Non-pigmented ciliary epithelial cell (primary cell): ENCODE results near the gene LDLRAD3.

ENCODE experiments used
- DNase-seq: peaks from one replicate; pipeline ENCODE4 v3.0.0-alpha.2; 2010; ENCODE audit warnings: low read depth

The LDLRAD3 gene

DNA sequence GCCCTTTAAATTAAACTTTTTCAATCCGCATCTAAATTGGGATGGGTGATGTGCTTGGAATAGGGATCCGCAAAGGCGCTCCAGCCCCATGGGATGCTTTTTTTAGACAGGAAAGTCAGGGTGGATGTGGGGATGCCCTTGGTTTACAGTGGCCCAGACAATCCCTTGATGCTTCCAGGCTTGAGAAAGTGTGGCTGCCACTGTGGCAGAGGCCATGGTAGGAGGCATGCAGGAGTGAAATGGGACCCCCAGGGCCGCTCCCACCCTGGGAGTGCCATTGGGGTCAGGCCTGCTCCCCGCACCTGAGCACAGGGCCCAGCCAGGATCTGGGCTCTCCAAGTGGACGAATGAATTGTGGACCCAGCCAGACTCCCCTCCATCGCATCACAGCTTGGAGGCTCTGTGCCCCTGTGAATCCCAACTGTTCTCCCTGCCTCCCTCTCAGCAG, 269.6 kb downstream of the LDLRAD3 start:
- no peak for DNase-seq

DNA sequence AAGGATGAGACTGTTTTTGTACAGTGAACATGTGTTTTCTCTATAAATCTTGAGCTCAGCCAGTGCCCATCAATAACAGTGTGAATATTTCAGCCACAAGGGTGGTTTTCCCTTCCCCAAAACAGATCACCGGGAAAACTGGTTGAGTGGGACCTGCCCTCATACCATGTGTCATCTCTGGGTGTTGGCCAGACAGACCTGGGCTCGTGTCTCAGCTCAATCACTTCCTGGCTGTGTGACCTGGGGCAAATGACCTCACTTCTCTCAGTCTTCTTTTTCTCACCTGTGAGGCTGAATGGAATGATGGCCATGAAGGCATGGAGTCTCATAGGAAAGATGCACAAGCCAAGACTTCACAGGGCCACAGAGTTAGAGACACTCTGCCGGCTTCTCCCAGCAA, 270.6 kb downstream of the LDLRAD3 start:
- DNase-seq = no peak

DNA sequence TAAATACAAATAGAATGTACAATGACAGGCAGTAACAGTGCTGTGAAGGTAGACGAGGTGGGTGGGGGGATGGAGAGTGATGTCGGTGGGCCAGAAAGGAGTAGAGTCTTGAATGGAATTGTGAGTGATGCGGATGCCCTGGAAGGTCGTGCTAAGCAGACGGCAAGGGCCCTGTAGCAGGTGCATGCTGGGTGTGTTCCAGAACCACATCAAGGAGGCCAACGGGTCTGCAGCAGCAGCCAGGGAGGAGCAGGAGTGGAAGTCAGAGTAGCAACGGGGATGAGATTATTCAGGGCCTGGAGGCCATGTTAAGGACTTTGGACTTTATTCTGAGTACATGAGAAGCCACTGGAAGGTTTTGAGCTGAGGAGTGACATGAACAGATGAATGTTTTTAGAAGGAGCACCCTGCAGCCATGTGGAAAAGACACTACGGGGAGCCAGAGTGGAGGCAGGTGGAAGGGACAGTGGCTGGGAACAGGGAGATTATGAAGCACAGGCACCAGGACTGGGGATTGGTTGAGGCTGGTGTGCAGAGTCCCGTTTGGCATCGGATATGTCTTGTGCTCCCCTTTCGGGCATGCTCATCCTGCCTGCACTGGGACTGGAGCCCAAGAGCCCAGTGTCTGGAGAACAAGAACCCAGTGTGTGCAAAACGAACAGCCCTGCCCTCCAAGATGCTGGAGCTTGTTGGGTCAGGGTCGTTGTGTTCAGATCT, 271.3 kb downstream of the LDLRAD3 start:
- DNase-seq = no peak

DNA sequence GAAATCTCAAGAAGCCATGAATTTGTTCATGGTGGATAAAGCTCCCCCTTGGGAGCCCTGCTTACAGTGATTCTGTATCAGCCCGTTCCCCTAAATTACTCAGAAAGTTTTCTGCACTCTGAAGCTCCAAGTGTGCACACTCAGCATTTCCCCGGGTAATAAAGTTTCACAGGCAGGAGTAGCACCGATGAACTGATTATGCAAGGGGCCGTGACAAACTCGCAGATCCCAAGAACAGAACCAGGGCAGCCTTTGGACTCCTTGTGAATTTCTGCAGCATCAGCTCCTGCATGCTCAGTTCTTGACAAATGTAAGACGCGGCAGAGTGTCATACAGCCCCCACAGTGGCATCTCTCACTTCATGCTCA, 271.8 kb downstream of the LDLRAD3 start:
- DNase-seq = no peak

DNA sequence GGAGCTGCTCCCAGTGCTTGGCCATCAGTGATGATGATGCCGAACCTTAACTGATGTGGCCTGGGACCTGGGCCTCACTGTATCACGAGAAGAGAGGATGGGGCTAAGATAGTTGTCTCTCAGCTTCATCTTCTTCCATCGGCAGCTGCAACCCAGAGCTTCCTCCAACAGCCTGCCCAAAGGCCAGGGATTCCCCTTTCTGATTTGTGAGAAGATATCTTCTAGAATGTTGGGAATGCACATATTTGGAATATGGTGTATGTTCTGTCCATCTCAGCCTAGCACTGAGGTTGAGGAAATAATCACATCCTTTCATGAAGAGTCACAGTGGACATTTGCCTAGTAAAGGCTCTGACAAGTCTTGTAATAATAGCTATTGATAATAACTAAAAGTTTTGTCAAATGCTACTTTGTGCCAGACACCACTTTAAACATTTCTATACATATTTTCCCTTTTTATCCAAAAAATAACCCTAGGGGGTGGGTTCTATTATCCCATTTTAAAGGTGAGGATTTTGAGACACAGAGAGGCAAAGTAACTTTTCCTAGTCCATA, 272.3 kb downstream of the LDLRAD3 start:
- DNase-seq = no peak

DNA sequence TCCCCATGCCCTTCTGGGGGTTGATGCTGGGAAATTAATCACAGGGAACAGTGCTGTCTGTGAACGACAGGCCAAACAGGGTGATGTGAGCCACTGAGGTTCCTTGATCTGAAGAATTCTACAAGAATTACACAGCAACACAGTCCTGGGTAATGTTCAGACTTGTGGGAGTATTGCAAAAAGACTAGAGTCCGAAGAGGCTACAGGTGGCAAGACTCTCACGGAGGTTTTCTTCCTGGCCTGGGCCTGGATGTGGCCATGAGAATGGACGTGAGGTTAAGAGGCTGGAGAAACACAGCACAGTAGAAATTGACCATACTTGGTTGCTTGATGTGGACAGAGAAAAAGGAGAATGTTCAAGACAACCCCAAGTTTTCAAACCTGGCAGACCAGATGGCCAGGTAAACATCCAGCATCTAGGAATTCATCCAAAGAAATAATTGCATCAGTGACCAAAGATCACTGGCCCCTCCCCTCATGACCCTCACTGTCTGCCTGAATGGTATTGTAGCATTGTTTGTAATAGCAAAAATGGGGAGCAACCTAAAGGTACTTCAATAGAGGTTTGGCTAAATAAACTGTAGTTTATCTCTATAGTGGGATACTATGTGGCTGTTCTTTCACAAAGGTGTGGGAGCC, 274.5 kb downstream of the LDLRAD3 start:
- DNase-seq = no peak

DNA sequence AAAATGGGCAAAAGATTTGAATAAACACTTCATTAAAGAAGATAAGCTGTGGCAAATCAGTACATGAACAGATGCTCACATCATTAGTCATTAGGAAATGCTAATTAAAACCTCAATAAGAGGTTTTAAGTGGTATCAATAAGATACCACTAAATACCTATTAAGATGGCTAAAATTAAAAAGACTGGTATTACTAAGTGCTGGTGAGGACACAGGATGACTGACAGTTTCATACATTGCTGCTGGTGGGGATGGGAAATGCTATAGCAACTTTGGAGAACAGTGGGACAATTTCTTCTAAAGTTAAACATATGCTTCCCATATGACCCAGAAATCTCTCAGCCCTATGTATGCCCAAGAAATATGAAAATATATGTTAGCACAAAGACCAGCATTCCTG, 276.1 kb downstream of the LDLRAD3 start:
- DNase-seq = no peak

DNA sequence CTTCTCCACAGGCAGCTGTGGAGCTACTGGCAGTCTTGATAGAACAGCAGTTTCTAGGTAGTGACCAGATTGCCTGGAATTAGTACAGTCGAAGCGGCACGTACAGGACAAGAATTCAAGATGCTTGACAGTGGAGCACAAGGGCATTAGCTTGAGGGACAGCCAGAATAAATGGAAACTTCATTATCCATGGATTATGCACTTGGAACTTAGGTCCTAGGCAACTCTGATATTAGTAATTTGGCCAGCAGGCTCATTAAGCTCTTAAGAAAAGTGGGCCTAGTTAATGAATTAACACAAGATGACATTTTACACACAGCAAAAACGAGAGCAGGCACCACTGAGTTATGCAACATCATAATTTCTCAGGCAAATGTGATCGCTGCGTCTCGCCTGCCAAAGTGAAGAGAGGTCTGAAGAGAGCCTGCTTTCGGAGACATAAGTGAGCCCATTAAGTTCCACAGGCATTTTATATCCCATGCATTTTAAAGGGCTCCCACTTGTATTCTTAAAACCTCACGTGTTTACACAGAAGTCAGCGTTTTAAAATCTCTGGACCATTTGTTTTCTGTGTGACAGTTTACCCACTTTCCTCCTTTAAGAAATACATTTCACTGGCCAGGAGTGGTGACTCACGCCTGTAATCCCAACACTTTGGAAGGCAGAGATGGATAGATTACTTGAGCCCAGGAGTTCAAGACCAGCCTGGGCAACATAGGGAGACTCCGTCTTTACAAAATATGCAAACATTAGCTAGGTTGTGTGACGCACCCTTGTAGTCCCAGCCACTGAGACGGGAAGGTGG, 279.2 kb downstream of the LDLRAD3 start:
- DNase-seq = no peak

DNA sequence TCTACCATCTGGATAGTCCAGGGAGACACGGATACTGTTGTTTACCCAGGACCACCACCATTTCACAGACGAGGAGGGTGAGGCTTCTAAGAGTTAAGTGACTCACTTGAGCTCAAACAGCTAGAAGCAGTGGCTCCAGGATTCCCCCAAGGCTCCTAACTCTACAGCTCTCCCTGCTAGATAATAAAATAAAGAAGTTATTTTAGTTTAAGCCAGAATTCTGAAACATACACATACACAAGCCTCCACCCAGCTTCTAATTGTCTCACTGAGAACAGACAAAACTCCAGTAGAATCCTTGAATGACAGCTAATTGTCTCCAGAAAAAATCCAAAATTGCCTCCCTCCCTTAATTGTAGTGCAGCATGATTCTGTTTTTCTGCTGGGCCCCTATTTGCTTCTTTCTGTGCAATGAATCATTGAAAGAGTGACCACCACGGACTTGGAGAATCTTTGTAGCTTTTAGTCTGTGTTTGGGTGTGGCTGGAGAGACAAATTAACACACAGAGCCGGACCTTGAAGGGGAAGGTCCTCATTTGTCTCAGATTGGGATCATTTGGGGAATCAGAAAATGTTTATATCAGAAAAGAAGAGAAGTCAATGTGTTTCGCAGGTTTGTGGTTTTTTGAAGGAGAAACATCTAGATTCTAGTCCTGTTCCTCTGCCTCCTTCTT, 280.5 kb downstream of the LDLRAD3 start:
- DNase-seq = no peak

DNA sequence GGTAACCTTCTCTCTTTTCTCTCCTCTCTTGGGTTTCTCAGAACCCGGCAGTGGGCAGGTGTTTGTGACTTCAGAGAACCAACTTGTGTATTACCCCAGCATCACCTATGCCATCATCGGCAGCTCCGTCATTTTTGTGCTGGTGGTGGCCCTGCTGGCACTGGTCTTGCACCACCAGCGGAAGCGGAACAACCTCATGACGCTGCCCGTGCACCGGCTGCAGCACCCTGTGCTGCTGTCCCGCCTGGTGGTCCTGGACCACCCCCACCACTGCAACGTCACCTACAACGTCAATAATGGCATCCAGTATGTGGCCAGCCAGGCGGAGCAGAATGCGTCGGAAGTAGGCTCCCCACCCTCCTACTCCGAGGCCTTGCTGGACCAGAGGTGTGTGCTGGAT, 283.2 kb downstream of the LDLRAD3 start:
- no peak for DNase-seq

DNA sequence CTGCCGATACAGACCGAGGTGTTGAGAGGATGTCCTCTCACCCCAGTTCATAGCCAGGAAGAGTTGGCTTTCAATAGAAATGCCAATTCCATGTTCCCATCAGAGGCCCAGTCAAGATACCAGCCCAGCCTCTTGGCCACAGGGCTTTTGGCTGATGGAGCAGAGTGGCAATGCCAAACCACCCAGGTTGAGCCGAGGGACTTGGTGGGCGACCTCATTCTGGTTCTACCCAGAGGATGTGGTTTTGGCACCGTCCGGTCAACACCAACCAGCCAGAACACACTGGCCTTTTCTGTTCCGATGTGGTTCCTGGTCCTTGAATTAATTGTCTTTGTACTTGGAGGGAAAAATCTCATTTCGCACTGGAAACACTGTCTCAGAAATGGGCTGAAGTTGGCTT, 284.8 kb downstream of the LDLRAD3 start:
- DNase-seq = no peak

DNA sequence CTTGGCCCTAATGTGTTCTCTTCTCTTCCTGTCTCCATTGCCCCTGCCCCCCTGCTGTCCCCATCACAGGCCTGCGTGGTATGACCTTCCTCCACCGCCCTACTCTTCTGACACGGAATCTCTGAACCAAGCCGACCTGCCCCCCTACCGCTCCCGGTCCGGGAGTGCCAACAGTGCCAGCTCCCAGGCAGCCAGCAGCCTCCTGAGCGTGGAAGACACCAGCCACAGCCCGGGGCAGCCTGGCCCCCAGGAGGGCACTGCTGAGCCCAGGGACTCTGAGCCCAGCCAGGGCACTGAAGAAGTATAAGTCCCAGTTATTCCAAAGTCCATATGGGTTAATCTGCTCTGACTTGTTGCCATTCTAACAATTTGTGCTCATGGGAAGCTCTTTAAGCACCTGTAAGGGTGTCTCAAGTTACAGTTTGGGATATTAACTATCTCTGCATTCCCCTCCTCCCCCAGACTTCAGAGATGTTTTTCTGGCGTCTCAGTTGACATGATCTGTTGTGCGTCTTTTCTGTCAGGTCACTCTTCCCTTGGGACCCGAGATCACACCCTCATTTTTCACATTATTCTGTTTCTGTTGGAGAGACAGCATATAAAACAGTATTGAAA, 285.3 kb downstream of the LDLRAD3 start:
- DNase-seq = no peak

DNA sequence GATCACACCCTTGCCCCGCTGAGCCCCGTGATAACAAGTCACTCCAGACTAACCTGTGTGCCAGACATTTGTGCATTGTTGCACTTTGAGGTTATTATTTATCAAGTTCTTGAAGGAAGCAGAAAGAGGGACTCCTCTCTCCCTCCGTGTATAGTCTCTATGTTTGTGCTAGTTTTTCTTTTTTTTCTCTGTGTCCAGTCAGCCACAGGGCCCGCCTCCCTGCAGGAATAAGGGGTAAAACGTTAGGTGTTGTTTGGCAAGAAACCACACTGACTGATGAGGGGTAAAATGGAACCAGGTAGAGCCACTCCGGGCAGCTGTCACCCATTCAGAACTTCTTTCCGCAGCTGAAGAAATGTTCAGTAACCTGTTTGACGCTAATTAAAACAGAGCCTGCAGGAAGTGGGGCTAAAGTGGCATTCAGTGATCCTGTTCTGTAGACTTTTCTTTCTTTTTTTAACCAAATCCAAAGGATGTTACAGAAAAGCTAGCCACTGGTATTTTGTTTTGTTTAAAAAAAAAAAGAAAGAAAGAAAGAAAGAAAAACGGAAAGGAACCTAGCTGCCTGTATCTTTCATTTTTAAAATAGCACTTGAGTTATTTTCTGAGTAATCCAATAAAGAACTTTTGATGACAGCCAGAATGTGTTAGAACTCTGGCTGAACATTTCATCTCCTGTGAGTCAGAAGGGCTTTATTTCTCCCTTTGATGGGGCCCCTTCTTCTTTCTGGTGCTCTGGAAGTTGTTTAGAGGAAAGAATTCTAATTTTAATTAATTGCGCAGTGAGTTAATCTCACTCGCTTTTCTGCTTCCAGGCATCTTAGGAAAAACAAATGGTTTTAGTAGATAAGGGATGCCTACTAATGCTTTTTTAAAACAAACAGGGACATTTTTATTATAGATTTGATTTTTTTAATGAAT, 287.2 kb downstream of the LDLRAD3 start:
- DNase-seq = peak; percentile 32

DNA sequence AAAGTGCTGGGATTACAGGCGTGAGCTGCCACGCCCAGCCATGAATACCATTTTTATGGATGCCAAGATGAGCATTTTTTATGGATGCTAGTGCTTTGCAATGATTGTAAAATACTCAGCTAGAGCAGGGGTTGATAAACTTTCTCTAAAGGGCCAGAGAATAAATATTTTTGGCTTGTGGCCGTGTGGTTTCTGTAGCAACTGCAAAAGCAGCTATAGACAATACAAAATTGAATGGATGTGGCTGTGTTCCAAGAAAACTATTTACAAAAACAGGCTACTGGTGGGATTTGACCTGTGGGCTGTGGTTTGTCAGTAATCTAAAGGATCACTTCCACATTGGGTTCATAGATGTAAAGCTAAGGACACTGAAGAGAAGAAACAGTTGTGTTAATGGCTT, 289.3 kb downstream of the LDLRAD3 start:
- peak; percentile 22 for DNase-seq

DNA sequence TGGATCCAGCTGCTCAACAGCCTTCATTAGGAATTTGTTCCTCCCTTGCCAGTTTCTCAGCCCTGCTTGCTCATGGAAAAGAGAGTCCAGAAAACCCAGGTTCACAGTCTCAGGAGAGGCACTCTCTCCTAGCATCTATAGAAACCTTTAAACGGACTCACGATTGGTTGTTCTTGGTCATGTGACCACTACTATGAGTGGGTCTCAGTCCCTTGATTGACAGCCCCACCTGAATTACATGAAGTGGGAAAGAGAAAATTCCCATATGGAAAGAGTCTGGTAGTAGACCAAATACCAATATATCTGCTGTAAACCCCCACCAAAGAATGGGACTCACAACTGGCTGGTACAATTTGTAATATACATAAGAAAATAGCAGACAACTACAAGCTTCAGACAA, 291.0 kb downstream of the LDLRAD3 start:
- DNase-seq = no peak

DNA sequence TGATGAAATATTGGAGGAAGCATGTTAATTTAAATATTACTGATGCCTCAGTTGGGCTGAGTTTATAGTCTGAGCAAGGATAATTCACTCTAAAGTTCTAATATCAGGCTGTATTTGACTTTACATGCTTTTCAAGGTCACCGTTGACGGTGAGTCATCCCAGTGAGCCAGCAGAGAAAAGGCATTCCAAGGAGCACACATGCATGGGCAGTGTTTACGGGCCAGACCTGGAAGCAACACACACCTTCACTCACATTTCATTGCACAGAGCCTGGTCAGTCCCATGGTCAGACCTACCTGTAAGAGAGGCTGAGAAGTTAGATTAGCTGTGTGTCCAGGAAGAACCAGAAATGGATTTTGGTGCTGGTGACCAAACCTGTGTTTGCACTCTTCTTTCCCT, 291.9 kb downstream of the LDLRAD3 start:
- DNase-seq = no peak

DNA sequence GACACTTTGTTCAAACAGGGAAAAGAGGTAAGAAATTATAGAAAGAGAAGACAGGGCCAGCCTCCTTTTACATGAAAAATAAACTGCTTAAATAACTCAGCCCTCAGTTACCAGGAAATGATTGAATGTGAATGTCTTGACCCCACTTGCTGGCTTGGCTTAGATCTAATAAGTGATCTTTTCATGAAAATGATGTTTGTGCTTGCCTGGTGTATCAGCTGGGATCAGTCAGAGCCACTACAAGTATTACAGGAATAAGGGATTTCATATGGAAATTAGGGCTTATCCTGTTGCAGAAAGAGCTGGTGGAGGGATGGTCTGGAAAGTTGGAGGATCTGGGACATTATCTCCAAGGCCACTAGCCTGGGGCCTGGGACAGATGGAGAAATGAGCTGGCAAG, 293.5 kb downstream of the LDLRAD3 start:
- DNase-seq = no peak

DNA sequence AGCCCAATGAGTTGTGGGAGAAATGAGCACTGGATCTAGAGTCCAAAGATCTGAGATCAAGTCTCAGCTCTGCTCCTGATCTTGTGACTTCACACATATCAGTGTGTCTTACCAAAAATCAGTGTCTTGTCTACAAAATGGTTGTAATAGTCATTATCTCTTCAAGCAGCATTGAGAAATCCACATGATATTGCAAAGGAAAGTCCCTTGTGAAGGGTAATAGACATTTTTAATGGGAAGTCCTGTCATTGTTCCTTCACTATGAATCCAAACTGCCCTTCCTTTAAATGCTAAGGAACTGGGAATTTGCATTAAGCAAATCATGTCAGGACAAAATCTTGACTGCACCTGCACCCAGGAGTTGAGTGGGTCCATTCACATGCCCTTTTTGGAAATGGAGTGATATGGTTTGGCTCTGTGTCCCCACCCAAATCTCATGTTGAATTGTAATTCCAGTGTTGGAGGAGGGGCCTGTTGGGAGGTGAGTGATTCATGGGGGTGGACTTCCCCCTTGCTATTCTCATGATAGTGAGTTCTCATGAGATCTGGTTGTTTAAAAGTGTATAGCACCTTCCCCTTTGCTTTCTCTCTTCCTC, 294.3 kb downstream of the LDLRAD3 start:
- DNase-seq = no peak

DNA sequence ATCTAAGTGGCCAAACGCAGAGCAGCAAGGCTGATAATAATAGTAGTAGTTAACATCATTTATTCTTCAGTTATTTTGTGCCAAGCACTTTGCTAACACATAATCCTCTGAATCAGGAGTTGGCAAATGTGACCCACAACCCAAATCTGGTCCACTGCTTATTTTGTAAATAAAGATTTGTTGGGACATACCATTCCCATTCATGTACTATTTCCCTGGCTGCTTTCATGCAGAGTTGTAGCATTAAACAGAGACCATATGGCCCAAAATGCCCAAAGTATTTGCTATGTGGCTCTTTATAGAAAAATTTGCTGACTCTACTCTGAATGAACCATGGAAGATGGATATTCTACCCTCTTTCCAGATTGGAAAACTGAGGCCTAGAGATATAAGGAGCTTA, 295.0 kb downstream of the LDLRAD3 start:
- no peak for DNase-seq

DNA sequence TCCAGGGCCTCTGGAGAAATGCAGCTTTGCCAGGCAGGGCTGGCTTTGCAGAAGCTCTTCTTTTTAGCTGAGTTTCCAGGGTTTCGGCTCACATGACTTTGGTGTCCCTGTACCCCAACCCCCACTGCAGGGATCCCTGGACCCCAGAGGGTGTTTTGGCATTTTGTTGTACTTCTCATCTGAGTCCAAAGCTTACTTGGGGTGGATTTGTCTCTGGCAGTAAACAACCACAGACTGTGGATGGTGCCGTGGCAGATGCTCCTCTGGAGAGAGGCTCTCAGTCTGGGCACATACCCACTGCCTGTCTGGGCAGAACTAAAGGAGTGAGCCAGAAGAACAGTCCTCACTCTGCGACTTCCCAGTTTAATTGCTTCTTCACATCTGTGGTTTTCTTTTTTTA, 295.8 kb downstream of the LDLRAD3 start:
- no peak for DNase-seq
